ENCODE results near the gene CPED1.
A peak's percentile ranks its signal among the peaks of the same experiment; 100 is the strongest.
"Not testable (repeated sequence)": the region's sequence is repeated elsewhere in the genome, so short reads cannot be mapped to it uniquely, and the experiment has no call there.

Gene CPED1

DNA sequence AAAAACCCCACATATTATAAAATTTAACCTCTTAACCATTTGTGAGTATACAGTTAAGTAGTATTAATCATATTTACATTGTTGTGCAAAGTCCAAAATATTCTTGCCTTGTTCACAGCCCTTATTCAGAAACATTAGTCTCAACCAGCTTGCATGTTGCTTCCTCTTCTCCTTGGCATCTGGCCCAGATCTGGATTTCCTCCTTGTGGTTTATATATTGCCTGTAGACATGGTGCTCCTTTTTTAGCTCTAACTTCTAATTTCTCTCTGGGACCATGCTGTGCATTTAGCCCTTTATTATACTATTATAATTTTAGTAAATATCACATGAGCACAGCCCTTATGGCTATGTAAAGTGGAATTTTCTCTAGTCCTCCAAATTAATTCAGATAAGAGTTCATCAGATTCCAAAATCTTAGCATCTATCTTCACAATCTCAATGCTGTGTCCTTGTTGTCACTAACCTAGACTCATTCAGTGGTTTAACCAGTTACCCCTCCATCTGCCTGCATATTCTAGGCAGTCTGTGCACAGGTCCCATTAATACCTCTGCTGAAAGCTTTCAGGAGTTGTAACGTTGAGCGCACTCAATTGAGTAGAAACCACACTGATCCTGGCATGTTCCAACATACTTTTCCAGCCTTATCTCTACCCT is 7.9 kb downstream of the CPED1 start:
- DNase-seq = peak in 8 of 56 donors; percentile 1 to 44 (median 13)

DNA sequence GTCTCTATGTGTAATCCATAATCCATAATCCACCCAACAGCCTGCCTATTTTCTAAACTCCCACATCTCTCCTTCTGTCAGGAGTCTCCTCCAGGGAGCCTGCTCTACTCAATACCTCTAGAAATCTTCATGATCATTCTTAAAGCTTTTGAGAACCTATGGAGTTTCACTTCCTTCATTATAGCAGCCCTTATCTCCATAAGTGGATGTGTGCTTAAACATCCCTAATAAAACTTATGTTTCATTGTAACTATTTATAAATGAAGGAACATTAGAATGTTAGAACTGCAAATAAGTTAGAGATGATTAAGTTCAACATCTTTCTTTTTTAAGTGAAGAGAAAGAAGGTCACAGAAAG is 8.5 kb downstream of the CPED1 start:
- no peak for DNase-seq

DNA sequence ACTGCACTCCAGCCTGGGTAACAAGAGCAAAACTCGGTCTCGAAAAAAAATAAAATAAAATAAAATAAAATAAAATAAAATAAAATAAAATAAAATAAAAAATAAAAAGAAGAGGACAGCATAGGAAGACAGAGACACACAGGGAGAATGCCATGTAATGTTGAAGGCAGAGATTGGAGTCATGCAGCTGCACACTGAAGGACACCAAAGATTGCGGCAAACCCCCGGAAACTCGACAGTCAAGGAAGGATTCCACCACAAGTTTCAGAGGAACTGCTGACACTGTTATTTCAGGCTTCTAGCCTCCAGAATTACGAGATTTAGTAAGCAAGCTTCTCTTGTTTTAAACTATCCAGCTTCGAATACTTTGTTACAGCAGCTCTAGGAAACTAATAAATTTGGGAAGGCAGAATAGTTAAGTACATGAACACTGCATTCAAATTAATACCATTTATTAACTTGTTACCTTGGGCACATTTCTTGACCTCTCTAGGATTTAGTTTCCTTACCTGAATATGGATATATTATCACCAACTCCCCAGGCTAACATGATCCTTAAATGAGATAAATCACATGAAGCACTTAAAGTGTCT is 9.5 kb downstream of the CPED1 start:
- peak in 5 of 56 donors; percentile 1 to 19 (median 9) for DNase-seq

DNA sequence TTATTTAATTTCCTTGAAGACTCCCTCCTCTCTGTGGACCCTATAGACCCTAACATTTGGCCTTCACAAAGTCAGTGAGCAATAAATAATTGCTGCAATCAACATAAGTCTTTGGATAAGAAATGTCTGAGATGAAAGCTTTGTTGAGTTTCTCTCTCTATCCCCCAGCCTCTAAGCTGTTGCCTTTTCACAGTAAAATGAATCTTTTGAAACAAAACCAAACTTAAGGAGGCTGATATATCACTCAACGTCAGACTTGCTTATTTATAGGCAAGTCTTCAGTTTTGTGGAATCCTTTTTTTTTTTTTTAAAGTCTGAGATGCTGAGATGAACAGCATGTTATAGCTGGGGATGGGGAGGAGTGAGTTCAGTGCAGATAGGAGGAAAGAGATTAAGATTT is 10.0 kb downstream of the CPED1 start:
- DNase-seq = no peak

DNA sequence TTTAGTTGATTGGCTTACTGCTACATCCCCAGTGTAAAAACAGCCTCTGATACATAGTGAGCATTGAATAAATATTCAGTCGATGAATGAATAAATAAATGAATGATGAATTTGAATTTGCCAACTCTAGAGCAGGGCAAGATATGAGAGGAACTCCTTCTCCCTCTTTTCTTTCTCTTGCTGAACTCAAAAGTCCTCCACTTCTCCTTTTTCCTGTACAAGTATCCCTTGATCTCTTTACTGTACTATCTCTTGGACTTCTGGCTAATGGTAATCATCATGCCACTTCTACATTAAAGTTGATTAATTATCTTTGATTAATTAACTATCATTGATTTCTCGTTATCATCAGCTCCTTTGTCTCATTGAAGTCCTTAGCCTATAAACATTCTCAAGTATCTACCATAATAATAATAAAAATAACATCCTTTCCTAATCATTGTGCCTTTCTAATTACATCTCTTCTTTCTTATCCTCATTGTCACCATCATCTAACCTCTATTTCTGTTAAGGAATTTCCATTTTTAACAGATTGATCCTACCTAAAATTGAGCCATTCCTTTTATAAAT is 10.6 kb downstream of the CPED1 start:
- no peak for DNase-seq

DNA sequence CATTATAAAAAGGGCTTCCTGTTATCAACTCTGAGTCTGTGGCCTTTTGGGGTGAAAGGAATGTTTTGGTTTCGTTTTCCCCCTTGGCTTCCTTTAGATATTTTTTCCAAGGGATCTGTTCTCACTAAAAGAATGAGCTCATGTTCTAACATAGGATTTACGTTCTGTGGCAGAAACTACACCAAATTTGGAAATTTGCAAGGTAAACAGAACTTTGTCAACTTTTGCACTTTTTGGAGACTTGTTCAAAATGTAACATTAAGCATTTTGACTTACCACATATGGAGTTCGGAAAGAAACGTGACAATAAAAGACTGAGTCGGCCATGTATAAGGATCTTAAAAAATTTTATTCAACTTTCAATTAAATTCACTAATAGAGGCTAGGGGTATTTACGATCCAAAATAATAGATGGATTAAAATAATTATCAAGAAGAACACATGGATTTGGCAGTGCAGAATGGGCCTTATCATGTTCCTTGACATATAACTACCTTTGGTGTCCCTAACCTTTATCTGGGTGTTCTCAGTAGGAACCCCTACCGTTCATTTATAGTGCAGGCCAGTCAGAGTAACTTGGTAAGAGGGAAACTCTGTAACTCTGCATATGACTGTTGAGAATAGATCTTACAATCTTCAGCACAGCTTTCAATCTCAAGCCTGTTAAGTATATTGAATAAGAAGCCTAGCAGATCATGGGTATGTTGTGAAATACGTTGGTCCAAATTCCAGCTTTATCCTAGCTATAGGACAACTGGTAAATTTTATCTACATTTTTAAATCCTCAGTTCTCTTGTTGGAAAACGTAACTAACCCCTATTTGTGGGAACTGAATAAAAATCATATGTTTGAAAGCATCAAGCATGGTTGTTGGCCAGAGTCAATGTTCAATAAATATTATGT is 11.8 kb downstream of the CPED1 start:
- DNase-seq = no peak

DNA sequence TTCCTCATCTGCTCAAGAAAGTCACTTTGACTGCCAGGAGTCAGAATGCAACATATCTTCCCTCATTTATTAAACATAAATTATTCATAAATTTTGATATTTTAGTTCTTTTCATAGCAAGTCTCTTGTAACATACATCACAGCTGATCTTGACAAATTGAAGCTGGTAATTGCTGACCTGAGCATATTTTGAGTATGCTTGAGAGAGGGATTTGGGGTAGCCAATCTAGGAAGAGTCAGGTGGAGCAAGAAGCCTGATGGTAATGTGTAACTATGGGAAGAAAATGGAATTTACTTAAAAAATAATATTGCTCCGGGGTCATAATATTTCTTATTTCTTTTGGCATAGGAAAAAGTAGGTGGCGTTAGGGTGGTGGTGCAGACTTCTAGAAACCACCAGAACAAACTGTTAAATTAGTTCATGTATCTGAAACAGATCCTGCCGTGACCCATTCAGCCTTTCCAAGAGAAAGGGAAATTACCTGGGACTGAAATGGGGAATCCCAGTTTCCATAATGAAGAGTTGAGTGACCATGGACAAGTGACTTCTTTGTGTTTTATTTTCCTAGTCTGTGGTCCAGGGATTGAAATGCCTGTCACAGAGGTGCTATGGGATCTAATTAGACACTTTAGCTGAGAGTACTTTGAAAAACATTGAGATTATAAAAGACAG is 12.9 kb downstream of the CPED1 start:
- no peak for DNase-seq

DNA sequence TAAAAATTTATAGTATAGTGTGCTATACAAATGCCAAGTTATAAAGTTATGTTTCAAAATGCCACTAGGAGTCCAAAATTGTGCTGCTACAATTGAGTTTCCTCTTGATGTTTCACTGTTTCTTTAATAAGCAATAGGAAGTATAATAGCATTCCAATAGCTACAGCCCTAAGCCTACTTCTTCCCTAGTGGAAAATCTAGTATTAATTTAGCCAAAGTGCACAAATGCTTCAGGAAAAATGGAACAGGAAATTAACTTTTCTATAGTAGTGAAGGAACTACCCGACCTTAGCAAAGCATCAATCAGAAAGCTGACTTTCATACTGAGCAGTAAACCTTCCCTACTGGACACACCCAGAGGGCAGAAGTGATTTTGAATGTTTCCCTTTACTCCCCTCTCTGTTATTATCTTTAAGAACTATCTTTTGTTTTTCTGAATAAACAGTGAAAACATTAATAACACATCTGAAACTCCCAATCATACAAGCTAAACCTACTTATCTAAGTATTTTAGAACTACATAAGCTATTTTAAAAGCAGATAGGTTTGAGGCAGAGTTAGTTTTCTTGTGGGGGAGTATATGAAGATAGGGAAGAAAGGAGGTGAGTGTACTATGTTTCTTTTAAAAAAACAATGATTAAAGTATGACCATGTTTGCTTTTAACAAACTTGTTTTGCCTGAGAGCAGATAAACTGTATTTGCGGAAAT is 13.7 kb downstream of the CPED1 start:
- no peak for DNase-seq

DNA sequence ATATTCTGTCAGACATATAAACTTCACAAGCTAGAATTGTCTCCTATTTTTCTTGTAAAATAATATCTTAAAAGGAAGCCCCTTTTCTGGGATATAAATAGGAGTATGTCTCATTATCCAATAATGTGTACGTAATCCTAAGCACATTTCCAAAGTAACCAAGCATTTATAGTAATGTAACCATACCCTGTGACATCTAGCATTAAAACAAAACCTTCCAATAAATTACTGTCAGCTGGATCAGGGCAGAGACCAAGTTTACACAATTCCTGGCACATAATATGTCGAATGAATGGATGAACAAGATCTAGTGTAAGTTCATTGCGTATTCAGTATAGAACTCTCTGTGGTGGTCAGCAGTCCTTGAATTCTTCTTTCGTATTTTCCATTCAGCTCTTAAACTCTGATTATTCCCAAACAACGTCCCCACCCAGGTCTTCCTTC is 14.3 kb downstream of the CPED1 start:
- DNase-seq = no peak

DNA sequence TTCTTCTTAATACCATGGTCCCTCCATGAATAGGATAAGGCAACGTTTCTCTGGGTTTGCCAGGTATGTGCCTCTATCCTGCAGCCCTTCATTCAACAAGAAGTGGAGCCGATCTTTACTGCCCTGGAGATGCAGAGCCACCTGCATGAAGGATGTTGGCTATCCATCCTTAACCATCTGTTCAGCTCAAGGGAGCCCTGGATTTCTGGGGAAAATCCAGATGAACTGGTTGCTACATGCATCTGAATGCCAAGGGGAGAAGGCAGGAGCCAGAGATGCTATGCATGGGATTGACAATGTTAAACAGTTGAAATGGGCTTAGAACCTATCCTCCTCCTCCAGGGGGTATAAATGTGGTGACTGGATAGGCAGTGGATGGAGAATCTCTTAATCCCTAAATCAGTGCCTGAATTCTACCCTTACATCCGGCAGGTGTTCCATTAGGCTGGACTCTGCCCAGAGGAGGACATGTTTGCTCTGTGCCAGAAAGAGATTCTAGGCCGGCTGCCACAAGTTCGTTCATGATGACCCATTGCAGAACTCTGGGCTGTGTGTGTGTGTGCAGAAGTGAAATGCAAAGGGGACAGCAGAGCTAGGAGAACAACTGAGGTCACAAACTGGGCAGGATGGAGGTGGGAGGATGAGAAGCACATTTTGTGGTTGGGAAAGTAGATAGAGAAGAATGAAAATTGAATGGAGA is 15.6 kb downstream of the CPED1 start:
- no peak for DNase-seq

DNA sequence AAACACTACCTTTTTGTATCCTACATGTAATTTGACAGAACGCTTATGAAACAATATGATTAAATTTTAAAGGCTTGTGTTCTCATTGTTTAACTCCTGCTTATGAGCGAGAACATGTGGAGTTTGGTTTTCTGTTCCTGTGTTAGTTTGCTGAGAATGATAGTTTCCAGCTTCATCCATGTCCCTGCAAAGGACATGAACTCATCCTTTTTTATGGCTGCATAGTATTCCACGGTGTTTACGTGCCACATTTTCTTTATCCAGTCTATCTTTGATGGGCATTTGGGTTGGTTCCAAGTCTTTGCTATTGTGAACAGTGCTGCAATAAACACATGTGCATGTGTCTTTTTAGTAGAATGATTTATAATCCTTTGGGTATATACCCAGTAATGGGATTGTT is 16.5 kb downstream of the CPED1 start:
- not testable (repeated sequence) for DNase-seq

DNA sequence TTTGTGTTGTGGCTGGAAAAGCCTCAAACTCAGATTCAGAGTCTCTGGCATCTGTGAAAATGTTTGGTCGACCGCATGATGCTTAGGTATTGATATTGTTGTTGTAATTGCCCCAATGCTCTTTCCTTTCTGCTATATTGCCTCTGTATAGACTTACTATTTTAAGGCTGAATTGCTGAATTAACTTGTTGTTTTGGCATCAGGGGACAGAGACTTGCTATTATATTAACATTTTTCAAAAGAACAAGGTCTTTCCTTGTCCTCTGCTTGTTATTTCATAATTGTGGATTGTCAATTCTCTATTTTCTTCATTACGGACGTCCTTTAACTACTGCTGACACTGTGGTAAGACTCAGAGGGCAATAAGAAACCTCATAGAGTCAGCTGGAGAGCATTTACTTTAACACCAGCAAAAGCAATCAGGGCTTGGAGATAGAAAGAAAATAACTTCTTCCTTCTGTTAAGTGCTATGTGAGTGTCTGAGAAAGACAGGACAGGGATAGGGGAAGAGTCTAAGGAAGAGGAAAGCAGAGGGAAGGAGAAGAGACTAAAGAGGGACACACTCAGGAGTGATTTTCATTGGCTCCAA is 17.6 kb downstream of the CPED1 start:
- DNase-seq = no peak

DNA sequence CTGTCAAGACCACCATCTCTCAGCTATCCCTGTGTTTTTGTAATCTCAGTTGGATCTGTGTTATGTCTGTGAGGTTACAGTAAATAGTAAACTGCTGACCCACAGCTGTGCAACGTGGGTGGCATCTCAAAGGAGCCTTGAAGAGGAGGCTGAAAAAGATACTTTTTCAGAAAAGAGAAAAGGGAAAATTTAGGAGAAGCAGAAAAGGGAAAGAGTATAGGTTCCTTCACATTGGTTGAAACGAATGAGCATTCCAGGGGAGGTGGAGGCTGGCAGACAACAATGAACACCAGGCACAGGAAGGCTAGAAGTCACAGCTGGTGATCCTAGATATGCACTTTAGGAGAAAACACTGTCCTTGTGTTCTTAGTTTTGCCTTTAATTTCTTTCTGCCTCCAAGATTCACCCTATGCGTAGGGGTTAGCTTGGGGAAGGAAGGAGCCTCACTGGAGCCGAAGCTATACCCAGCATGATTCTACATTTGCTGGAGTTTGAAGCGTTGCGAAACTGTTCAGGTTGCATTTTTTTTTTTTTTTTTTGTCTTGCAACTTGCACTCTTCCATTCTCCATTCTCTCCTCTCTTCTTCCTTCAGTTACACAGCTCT is 18.3 kb downstream of the CPED1 start:
- DNase-seq = no peak

DNA sequence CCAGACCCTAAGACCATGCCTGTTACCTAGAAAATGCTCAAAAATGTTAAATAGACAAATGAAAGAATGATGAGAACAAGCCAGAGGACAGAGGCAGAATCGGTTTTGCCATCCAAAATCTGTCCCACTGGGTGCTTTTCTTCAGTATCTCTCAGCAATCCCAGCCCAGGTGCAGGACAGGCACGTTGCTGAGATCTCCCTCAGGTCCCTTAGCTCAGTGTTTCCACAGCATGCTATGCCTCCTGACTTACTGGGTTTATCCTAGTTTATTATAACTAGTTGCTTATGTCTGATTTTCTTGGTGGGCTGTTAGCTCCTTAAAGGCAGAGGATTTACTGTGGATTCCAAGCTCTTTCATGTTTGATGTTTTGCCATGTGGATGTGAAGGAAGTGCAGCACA is 20.3 kb downstream of the CPED1 start:
- no peak for DNase-seq

DNA sequence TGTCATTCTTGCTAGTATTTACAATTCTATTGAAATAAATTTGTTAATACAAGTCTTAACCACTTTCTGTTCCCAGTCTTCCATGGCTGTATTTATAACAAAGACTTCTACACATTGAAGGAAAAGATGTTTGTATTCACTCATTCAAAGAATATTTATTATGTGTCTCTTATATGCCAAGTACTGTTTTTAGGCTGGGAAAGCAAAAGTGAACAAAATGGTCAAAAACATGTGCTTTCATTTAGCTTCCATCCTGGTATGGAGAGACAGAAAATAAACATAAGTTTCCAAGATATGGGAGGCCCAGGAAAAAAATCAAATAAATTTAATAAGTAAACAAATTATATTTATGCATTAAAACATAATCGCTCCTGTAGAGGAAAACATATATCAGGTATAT is 22.9 kb downstream of the CPED1 start:
- no peak for DNase-seq

DNA sequence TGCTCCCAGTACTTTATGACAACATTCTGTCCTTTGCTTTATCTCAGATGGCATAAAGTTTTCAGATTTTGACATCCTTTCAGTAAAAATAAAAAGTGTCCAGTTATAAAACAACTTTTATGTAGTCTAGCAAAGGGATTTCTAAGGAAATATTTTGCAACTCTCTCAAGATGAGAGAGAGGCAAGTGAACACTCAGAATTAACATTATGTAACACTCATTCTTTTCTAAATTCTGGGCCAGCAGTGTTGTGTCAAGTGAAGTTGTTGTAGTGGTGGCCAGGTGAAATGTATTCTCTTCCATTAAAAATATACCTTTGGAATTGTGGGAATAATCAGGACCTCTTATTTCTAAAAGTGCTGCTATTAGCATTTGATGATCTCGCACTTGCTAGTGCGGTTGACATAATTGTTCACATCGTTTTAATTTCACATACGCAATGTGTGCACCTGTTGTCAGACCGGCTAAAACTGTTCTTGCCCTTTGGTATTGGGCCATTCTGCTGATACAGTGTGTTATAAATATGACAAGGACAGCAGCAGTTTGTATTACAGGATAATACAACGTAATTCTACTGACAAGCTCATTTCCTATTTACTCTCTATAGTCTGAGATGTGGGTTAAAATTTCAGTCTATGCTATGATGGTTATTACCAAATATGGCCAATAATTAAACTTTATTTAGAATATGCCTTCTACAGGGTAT is 23.8 kb downstream of the CPED1 start:
- no peak for DNase-seq

DNA sequence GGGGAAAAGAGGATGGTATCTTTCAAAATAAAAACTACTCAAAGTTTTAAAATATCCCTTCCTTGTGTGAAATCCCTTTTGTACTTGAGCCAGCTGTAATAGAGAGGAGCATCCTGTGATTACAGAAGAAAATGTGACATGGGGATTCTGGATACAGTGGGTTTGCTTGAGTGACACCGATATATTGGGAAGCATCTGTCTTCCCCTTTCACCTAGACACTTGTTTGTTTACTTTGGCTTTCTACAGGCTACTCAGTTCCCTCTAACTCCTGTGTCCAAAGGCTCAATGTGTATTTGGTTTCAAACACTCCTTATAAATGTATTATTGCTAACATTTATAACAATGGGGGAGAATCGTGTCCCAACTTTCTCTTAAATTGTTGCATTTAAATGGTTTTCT is 24.4 kb downstream of the CPED1 start:
- no peak for DNase-seq

DNA sequence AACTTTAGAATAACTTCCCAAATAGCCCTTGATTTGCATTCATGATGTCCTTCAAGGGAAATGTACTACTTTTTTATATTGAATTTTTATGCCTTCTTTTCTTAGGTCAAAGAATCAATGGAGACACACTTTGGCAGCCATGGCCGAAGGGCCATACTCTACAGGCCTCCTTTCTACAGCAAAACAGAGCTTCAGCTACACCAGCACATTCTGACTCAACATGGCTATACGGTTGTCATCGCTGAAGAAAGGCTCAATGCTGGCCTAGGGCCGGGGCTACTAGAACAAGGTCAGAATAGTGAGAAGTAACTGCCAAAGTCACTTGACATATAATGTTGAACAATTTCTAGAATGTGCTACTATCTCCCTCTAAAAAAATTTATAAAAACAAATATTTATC is 27.0 kb downstream of the CPED1 start:
- DNase-seq = no peak

DNA sequence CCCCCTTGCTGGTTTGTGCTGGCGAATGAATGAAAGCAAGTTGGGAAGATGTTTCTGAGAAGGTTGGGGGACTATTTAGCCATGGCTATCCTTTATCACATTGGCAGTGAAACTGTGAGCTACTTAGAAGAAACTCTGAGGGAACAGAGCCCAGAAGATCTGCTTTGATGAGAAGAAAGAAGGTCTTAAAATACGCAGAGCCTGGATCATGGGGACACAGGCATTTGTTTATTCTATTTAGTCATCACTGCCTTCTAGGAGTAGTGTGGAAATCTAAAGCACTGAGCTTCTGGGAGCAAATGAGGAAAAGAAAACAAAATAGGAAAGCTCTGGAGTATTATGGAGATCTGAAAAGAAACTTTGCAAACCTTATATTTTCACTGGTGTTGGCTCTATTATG is 28.5 kb downstream of the CPED1 start:
- no peak for DNase-seq

All from nucleus accumbens (tissue), 56 donors.